SK-N-SH (cell line): Measurements from ENCODE around the gene TRMT1. TPM values are rescaled to one million over a fixed set of nuclear protein-coding genes. Genes with fewer than 3 reads are reported as not detected.
A peak's percentile ranks its signal among the peaks of the same experiment; 100 is the strongest.

Experiments used
- CTCF ChIA-PET: fragments of 300-600, 350-600 bp; formaldehyde crosslinking; extraction: SDS; loops from one replicate; lab custom pipeline; 2021; lab: Yijun Ruan, JAX
- POLR2A ChIA-PET: fragments of 350-600 bp; sonication (Branson Sonifier 250); formaldehyde crosslinking; extraction: SDS; loops from one replicate; lab custom pipeline; 2020; ENCODE audit warnings: antibody characterized with exemption, inconsistent platforms; lab: Yijun Ruan, JAX
- DNase-seq: peaks from one replicate; pipeline ENCODE4 v3.0.0; 2012
- H2AFZ ChIP-seq: fragments of 200-600 bp; sonication (generic); 2 replicates; pipeline ENCODE4 v1.8.1; 2016; ENCODE audit warnings: antibody characterized with exemption, mild to moderate bottlenecking, low read depth
- H3F3A ChIP-seq: fragments of 200-600 bp; sonication (generic); replicated peaks from 2 replicates; pipeline ENCODE3; 2016; ENCODE audit warnings: antibody characterized with exemption, mild to moderate bottlenecking; ENCODE audit not compliant: insufficient read depth
- H3K27ac ChIP-seq, 2 experiments: fragments of 200-500 bp in 1 of 2; fragments of 200-600 bp in 1 of 2; sonication (Bioruptor generic) in 1 of 2; sonication (generic), shearing (Covaris generic) in 1 of 2; 2 replicates each; pipeline versions ENCODE4 v1.5.1 to v1.6.1; 2014 to 2016; ENCODE audit warnings: low read depth in 2 of 2, inconsistent platforms in 1 of 2, low read length in 1 of 2, mild to moderate bottlenecking in 1 of 2, mixed read lengths in 1 of 2
- H3K27me3 ChIP-seq: fragments of 200-600 bp; sonication (generic), shearing (Covaris generic); 2 replicates; pipeline ENCODE4 v1.6.1; 2016; ENCODE audit warnings: mixed run types; ENCODE audit not compliant: insufficient read depth
- H3K36me3 ChIP-seq, 2 experiments: fragments of 200-500 bp in 1 of 2; fragments of 200-600 bp in 1 of 2; sonication (Bioruptor generic) in 1 of 2; sonication (generic) in 1 of 2; replicated peaks in 1 of 2; 2 replicates each; pipeline versions ENCODE3 to v1.5.1; 2014 to 2016; ENCODE audit warnings: low read length in 1 of 2, mild to moderate bottlenecking in 1 of 2; ENCODE audit not compliant: insufficient read depth in 2 of 2, control insufficient read depth in 1 of 2
- H3K4me1 ChIP-seq, 2 experiments: fragments of 200-500 bp in 1 of 2; fragments of 200-600 bp in 1 of 2; sonication (Bioruptor generic) in 1 of 2; sonication (generic), shearing (Covaris generic) in 1 of 2; 2 replicates each; pipeline versions ENCODE4 v1.5.1 to v1.6.1; 2014 to 2016; ENCODE audit warnings: low read depth in 1 of 2, low read length in 1 of 2, mixed run types in 1 of 2; ENCODE audit not compliant: insufficient read depth in 2 of 2, control insufficient read depth in 1 of 2
- H3K4me2 ChIP-seq: fragments of 200-600 bp; sonication (generic), shearing (Covaris generic); 2 replicates; pipeline ENCODE4 v1.6.1; 2017; ENCODE audit warnings: mixed run types
- H3K4me3 ChIP-seq, 2 experiments: fragments of 200-500 bp in 1 of 2; fragments of 200-600 bp in 1 of 2; sonication (Bioruptor generic) in 1 of 2; sonication (generic), shearing (Covaris generic) in 1 of 2; 2 replicates each; pipeline versions ENCODE4 v1.5.1 to v1.8.1; 2014 to 2016; ENCODE audit warnings: low read depth in 2 of 2, inconsistent platforms in 1 of 2, low read length in 1 of 2, mild to moderate bottlenecking in 1 of 2, mixed read lengths in 1 of 2, moderate library complexity in 1 of 2
- H3K79me2 ChIP-seq: fragments of 200-600 bp; sonication (generic); 2 replicates; pipeline ENCODE4 v1.8.1; 2017; ENCODE audit warnings: mild to moderate bottlenecking; ENCODE audit not compliant: insufficient read depth
- H3K9ac ChIP-seq: fragments of 200-600 bp; sonication (generic); 2 replicates; pipeline ENCODE4 v1.6.1; 2017; ENCODE audit warnings: mixed run types
- H3K9me2 ChIP-seq: fragments of 200-600 bp; sonication (generic); 2 replicates; pipeline ENCODE4 v1.6.1; 2017; ENCODE audit warnings: mixed run types
- H3K9me3 ChIP-seq: fragments of 200-600 bp; sonication (generic); 2 replicates; pipeline ENCODE4 v1.6.1; 2017; ENCODE audit warnings: mixed run types, mild to moderate bottlenecking, moderate library complexity
- H4K20me1 ChIP-seq: fragments of 200-600 bp; sonication (generic); 2 replicates; pipeline ENCODE4 v1.6.1; 2017; ENCODE audit warnings: mild to moderate bottlenecking, mixed run types; ENCODE audit not compliant: insufficient read depth
- GABPA ChIP-seq: IDR thresholded peaks from 2 replicates; pipeline ENCODE4 v1.4.0; 2012; ENCODE audit warnings: low read depth, mild to moderate bottlenecking
- GATA2 ChIP-seq: sonication (generic); formaldehyde crosslinking; IDR thresholded peaks from 2 replicates; pipeline ENCODE4 v1.5.0; 2020; ENCODE audit warnings: mild to moderate bottlenecking, missing genetic modification reagents
- JUND ChIP-seq: IDR thresholded peaks from 2 replicates; pipeline ENCODE4 v1.4.0; 2012
- MXI1 ChIP-seq: IDR thresholded peaks from 2 replicates; pipeline ENCODE4 v1.6.1; 2012; ENCODE audit warnings: mild to moderate bottlenecking, low read depth, low read length, improper control_type of control experiment
- NFIC ChIP-seq: IDR thresholded peaks from 2 replicates; pipeline ENCODE4 v1.4.0; 2012; ENCODE audit warnings: borderline replicate concordance
- NRF1 ChIP-seq: IDR thresholded peaks from 2 replicates; pipeline ENCODE4 v1.6.1; 2012; ENCODE audit warnings: low read depth, mild to moderate bottlenecking, low read length
- PBX3 ChIP-seq: IDR thresholded peaks from 2 replicates; pipeline ENCODE4; 2012
- RCOR1 ChIP-seq: fragments of 150-350 bp; IDR thresholded peaks from 2 replicates; pipeline ENCODE4 v1.6.1; 2017; ENCODE audit warnings: antibody characterized with exemption, low read length
- RXRA ChIP-seq: IDR thresholded peaks from 2 replicates; pipeline ENCODE4 v1.4.0; 2012; ENCODE audit warnings: low read depth, mild to moderate bottlenecking, borderline replicate concordance
- SIN3A ChIP-seq: IDR thresholded peaks from 2 replicates; pipeline ENCODE4 v1.6.1; 2012; ENCODE audit warnings: low read depth, mild to moderate bottlenecking, low read length, moderate library complexity, borderline replicate concordance
- SMC3 ChIP-seq: IDR thresholded peaks from 2 replicates; pipeline ENCODE4 v1.6.1; 2012; ENCODE audit warnings: low read depth, low read length, improper control_type of control experiment
- TEAD4 ChIP-seq: IDR thresholded peaks from 2 replicates; pipeline ENCODE4 v1.4.0; 2012; ENCODE audit warnings: mild to moderate bottlenecking, borderline replicate concordance; ENCODE audit not compliant: insufficient read depth
- USF1 ChIP-seq: IDR thresholded peaks from 2 replicates; pipeline ENCODE4 v1.4.0; 2012; ENCODE audit warnings: low read depth, borderline replicate concordance
- USF2 ChIP-seq: fragments of 150-350 bp; IDR thresholded peaks from 2 replicates; pipeline ENCODE4 v1.6.1; 2017; ENCODE audit warnings: antibody characterized with exemption, low read length, low read depth, borderline replicate concordance
- YY1 ChIP-seq: IDR thresholded peaks from 2 replicates; pipeline ENCODE4 v1.4.0; 2012; ENCODE audit warnings: low read depth, mild to moderate bottlenecking
- whole genome bisulfite sequencing: methylation state at CpG from one replicate; pipeline ENCODE4 v1.1.6; 2017; ENCODE audit warnings: low lambda C conversion rate; 5-methylcytosine and 5-hydroxymethylcytosine counted together
- polyA plus RNA-seq, 3 experiments: library from polyadenylated mRNA; depleted of rRNA; stranded (reverse); fragments of >200 nt; gene quantifications; 2 replicates each; pipeline ENCODE4 v1.2.3, GENCODE V29; 2012

The TRMT1 gene
- polyA plus RNA-seq, 1 of the 3 experiments (the other 2 are of a cell fraction), result 64.9 TPM

GRCh38 chr19:13064092-13064489 is 52.4 kb downstream of the TRMT1 start:
- TF ChIP-seq MXI1 (no peak), PBX3 (no peak), RCOR1 (no peak), USF1 (no peak), USF2 (no peak), SMC3 (no peak), SIN3A (no peak), RXRA (no peak), TEAD4 (no peak), GABPA (no peak), NFIC (no peak), NRF1 (no peak), YY1 (no peak), GATA2 (CRISPR knock-in tag) (no peak), JUND (no peak)
- TF ChIP-seq, all 33 proteins: peak for 0

More at GRCh38 chr19:13064092-13064489, 52.4 kb downstream of the TRMT1 start:
- H3F3A ChIP-seq, result peaks cover 12% of the 10 kb centered on the region
- POLR2A ChIA-PET, result interaction anchor here (0.5 to 0.9 kb wide), 3 partner anchors 20 to 84 kb away, joined by 3 read pairs; no protein-coding TSS in a partner anchor
- H2AFZ ChIP-seq, result no peak overlapping the region
- no peak for DNase-seq
- H3K4me2 ChIP-seq, result peak overlapping the region; percentile 66; the same call in 1 of the 2 replicates
- CTCF ChIA-PET, result interaction anchor here (0.7 to 35.2 kb wide), 8 partner anchors 9 to 99 kb away, joined by 3 to 506 read pairs (median 10); no protein-coding TSS in a partner anchor
- H3K9ac ChIP-seq, result no peak overlapping the region
- H3K9me3 ChIP-seq, result no peaks in the 10 kb centered on the region
- H3K79me2 ChIP-seq, result peaks cover 53% of the 10 kb centered on the region
- H4K20me1 ChIP-seq, result no peaks in the 10 kb centered on the region
- H3K36me3 ChIP-seq, result no peaks in the 10 kb centered on the region
- H3K4me3 ChIP-seq, result no peak overlapping the region
- peaks cover 26 to 83% of the 10 kb centered on the region in 2 experiments for H3K4me1 ChIP-seq
- no peaks in the 10 kb centered on the region for H3K9me2 ChIP-seq
- H3K27ac ChIP-seq, result peak overlapping the region in 1 of 2 experiments; percentile 69; a peak in 2 of 4 replicates
- WGBS, result no CpG with 5 or more reads among the region's 6 CpGs
- no peaks in the 10 kb centered on the region for H3K27me3 ChIP-seq
